Hematopoietic multipotent progenitor cell treated with erythropoietin and hydrocortisone succinate and interleukin-3 and kit ligand, for 15 days (in vitro differentiated cells): ENCODE results near the gene CWC27.

Source experiments
- DNase-seq: peaks from one replicate; pipeline ENCODE4 v3.0.0-alpha.2; 2015; ENCODE audit warnings: low spot score

Gene CWC27

DNA sequence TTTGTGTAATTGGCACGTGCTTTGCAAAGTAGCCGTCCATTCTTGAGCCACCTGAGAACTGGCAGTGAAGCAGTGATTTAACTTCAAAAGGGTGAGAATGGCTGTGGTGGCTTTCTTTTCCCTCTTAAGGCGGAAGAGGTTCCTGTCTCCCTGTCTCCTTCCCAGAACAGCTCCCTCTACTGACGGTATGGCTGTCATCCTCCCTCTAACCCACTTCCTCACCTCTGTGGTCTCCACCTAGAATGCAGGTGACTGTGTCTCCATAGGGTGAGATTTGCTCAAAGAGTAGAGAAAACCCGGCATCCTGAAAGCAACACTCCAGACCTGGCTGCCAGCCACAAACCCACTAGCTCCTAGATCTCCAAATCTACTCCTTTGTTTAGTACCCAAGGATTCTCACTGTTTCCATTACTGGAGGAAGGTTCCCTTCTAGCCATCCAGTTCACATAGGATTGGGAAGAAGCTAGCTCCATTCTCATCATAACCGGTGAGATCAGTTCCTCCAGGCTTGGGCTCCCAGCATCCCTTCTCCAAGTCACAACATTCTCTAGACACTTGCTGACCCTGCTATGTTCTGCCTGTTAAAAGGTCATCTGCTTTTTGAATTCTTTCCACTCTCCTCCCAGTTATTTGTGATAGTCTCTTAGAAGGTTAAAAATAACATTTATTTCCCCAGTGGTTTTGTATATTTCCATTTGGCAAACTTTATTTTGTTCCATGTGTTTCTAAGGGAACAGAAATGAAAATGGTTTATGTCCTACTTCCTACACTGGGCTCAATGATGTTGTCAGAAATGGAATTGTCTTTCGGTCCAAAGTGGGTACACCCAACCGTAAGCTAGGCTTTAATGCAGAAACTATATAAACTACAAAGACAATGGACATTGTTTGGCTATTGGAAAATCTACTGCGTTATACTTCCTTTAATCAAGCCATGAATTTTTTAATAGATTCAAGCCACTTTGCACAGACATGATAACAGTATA lies 269.4 kb downstream of the CWC27 start:
- DNase-seq = no peak

DNA sequence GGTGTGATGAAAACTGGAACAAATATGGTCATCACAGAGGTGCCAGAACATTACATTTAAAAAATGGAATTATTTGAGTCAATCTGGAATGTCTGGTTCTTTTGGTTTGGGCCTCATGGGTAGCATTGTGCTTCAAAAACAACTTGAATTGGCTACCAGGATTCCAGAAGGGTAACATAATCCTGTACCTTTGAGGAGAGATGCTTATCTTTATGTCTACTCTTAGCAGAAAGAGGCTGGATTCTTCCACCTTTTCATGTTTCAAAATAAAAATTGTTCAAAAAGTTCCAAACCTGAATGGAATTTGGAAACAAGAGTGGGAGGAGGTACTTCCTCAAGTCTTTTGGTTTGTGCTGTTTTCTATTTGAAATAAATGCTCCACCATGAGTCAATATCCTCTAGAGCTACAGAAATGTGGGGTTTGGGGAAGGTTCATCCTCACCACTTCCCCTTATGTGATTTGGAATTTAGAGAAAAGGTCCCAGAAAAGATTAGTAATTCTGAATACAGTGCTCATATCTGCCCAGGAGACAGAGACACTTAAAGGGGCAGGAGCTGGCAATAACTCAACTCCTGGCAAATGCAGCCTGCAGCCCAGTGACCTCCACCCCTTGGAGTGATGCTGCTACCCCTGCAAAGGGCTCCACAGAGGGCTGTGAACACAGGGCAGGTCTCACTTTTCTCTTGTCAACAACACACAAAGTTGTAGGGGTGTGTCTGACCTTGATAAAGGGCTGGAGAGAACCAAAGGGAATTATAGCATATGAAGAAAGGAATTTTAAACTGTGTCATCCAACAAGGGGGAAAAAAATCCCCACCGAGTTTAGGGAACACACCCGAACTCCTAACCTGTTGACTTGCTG lies 272.8 kb downstream of the CWC27 start:
- DNase-seq = no peak

DNA sequence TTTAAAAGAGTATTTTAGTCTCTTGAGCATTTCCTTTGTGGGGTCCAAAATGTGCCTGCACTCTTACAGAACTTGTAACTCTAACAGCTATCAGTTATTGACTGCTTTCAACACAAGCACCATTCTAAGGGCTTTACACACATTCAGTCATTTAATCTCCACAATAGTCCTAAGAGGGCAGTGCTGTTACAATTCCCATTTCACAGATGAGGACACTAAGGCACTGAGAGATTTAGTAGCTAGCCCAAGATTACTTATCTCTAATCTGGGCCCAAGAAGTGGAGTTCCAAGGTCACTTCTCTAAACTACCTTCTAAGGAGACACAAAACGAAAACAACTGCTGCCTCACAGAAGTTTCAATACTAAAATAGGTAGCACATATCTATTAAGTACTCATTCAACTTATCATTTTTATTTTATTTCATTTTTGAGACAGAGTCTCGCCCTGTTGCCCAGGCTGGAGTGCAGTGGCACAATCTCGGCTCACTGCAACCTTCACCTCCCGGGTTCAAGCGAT lies 275.2 kb downstream of the CWC27 start:
- DNase-seq = no peak

DNA sequence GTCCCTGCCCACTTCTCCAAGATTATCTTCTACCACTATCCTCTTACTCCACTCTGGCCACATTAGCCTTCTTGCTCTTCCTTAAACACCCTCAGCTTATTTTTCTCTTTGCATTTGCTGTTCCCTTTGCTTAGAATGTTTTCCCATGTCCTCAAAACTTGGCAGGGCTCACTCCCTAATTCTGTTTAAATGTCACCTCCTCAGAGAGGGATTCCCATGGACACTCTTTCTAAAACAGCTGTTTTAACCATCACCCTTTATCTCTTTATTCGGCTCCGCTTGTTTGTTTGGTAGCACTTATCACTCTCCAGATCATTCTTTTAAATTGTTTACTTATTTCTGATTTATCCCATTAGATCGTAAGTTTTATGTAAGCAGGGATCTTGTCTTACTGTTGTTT lies 278.5 kb downstream of the CWC27 start:
- DNase-seq = no peak

DNA sequence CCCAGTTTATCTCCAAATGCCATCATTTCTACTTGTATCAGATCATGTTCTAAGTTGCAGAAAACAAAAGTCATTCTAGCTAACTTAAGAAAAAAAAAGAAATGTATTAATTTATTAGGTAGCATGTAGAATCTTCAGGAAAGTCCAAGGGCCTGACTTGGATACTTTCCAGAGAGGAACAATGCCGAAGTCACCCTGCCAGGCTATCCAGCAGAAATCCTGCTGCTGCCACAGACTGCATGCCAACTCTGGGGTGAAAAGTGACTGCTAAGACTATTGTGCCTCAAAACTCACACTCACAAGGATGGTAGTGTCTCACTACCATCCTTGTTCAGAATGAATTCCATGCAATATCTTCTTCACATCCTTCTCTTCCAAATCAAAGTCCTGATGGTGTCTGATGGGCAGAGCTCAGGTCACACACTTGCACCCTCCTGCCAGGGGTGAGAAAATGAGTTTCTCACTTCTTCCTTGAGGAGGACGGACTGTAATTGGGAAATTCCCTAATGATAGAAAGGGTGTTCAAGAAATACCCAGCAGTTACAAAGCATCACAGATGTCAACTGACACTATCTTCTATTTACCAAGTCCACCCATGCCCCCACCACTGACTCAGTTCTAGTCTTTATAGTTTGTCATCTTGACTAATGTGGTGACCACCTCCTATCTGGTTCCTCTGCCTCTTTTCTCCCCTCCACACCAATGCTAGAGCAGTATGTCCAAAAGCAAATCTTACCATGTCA lies 279.4 kb downstream of the CWC27 start:
- DNase-seq = no peak

DNA sequence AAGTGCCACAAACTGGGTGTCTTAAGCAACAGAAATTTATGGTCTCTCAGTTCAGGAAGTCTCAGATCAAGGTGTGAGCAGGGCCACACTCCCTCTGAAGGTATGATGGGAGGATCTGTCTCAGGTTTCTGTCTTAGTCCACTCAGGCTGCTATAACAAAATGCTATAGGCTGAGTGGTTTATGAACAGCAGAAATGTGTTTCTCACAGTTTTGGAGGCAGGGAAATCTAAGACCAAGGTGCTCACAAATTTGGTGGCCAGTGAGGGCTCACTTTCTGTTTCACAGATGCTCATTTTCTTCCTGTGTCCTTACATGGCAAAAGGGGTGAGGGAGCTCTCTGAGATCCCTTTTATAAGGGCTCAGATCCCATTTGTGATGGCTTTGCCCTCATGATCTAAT lies 281.4 kb downstream of the CWC27 start:
- DNase-seq = no peak

DNA sequence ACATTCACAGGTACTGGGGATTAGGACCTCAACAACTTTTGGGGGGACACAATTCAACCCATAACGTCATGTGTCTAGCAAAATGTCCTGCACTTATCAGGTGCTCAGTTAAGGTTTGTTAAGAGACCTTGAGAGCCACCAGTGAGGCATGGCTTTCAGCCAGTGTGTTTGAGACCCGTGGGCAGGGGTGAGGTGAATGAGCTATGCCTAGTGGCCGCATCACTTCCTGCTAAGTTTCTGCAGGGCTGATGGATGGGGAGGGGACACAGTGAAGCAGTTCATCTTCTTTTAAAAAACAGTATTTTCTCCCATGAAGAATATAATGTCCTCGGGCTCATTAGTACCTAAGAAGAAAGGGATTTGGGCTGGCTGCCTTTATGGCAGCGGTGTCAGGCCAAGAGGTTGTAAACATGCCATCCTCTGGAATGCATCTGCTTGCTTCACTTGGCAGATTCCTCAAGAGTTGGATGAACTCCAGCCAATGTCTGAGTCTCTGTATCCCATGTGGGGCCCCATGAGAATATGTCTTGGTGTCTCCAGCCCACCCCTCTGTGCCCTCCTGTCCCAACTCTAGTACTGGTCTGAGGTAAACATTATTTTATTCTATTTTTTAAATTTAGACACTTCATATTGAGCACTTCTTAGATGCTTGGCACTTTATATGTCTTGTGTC lies 282.2 kb downstream of the CWC27 start:
- DNase-seq = no peak

DNA sequence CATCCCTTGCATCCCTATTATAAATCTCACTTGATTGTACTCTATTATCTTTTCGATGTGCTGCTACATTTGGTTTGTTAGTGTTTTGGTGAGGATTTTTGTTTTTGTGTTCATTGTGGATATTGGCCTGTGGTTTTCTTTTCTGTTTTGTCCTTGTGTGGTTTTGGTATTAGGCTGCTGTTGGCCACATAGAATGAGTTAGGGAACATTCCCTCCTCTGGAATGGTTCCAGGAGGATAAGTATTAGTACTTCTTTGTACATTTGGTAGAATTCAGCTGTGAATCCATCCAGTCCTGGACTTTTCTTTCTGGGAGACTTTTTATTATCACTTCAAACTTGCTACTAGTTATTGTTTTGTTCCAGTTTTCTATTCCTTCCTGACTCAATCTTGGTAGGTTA lies 287.2 kb downstream of the CWC27 start:
- DNase-seq = no peak

DNA sequence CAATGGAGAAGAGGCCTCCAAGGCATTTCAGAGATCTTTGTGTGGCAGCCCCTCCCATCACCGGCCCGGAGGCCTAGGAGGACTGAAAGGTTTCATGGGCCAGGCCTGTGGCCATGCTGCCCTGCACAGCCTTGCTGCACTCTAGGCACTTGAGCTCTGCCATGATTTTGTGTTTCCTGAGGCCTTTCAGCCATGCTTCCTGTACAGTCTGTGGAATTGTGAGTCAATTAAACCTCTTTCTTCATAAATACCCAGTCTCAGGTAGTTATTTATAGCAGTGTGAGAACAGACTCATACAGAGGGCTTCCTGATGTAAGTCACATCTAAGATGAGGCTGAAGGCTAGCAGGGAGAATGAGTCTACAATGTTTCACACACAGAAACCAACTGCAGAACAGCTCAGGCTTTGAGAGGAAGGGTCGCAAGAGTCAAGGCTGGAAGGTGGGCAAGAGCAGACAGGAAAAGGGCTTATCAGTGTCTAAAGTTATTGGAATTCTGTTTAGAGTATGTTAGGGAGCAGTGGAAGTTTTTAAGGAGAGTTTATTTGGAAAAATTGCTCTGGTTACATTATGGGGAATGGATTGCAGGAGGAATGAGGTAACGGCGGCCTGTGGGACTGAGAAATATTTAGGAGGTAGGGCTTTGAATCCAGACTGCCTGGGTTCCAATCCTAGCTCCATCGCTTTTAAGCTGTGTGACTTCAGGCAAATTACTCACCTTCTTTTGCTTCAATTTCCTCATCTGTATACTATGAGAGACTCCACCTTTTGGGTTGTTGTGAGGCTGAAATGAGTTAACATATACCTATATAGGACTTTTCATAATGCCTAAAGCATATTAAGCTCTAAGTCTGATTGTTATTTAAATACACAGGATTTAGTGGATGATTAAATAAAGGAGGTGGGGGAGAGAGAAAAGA lies 291.2 kb downstream of the CWC27 start:
- no peak for DNase-seq

DNA sequence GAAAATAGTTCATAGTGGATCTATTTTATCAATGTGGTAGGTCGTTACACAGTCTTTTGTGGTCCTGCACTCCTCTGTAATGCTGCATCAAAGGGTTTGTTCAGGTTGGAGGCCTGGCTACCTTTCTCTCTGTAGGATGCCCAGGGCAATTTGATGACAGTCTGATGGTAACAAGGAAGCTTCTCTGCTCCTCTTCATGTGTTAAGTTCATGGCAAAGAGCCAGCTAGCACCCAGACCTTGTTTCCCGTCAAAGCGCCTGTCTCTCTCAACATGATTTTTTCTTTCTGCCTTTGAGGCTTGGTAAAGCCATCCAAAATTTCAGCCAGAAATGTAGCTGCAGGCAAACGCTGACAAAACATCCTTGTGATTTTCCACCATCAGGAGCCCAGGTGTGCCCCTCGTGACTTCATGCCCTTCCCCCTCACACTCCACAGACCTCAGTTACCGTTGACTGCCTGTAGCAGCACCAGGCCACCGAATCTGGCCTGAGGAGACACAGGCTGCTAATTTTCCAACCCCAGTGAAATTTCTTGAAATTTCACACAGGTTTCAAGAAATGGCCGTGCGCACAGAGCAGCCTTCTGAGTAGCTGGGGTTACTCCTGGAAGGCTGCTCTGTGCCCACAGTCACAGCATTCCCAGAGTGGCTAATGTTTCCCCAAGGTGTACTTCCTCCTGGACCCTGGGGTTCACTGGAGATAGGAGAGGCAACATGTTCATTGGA lies 292.7 kb downstream of the CWC27 start:
- no peak for DNase-seq

DNA sequence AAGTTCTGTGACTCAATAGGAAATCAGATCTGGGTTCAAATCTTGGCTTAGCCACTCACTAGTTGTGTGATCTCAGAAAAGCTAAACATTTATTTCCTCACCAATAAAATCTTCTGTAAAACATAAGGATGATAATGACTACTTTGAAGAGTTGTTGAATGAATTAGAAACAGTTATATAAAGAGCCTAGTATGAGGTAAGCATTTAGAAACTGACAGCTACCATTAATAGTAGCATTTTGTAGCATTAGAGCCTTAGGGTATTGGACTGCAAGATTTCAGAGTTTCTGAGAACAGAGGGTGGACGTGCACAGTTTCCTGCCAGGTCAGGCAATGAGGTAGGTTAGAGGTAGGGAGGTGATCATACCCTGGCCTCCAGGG lies 293.2 kb downstream of the CWC27 start:
- DNase-seq = no peak

DNA sequence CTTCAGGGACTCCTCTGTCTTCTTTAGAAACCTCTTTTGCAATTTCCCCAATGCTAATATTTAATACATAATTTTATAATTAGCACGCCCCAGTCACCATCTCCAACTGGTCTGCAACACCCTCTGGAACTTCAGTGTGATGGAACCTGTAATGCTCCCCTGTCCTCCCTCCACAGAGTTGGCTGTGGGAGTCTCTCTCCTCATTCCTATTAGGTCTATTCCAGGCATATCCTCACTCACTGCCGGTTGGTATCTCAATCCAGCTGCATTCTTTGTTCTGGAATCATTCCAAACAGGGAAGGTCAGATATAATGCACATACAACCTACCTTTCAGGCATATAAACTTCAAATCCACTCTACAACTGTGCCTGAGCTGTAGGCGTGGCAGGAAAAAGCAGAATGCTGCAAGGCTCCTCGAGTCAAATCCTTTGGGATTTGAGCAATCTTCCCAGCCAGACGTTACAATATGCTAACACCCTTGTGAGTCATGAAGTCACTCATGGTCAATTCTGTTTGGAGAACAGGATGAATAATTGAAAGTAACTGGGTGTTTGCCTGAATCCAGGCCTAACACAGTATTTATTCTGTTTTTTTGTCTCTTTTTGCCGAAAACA lies 293.8 kb downstream of the CWC27 start:
- DNase-seq = no peak

DNA sequence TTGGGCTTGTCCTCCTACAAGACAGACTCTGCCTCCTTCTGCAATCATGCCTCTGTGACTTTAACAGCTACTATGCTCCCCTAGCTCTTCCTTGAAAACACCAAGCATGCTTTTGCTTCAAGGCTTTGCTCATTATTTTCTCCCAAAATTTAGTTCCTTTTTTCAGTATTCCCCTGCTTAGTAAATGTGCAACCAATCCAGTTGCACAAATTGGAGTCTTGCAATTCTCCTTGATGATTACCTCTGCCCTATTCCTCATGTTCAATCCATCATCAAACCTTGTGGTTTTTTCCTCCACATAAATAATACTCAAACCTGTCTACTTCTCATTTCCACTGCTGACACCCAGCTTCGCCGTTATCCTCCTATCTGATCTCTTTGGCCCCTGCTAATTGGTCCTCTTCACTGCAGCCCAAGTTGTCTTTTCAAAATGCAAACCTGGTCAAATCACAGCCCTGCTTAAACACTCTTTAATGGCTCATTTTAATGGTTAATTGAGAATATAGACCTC lies 296.3 kb downstream of the CWC27 start:
- no peak for DNase-seq

DNA sequence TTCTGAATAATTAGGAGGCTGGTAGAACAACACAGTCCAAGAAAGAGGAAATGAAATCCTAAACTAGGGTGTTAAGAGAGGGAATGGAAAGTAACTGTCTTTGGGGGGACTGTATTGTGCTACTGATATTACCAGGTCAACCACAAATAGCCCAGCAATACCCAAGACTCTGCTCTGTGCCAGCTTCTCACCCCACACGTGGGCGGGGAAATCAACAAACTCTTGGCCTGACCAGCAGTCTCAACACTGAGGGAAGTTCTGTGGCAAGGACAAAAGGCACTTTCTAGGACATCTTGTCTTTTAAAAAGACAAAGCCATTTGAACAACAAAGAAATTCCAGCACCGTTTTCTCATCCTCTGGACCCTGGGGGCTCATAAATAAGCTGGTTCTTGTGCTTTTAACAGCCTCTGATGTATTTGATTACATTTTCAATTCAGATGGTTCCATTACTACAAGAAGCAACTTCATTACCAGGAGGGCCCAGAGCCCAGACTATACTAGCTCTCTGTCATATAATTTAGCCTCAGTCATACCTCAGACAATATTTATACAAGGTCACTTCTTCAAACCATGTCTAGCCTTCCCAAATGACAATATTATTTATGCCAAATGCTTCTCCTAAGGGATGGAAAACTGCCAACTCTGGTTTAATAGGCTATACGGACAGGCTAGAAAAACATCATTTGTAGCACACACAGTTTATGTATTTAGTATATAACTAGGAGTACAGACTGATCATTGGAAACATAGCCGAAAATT lies 297.8 kb downstream of the CWC27 start:
- DNase-seq = no peak

DNA sequence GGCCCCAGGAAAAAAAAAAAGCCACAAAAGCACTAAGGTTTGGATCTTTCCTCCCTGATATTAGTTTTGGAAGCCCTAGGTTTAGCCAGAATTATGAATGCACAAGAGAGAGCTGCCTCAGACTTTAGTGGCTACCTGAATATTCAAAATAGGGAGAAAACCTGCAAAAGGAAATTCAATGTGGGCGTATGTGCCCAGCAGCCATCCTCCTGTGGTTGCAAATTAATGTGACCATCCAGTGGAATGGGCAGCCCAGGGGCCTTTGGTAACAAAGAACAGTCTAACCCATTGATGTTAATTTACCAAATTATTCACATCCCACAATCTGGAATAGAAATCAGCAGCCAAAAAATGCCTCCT lies 298.4 kb downstream of the CWC27 start:
- no peak for DNase-seq
